Jurkat, Clone E6-1 (cell line): ENCODE results near the gene ZNF26.

Experiments
- DNase-seq: peaks from one replicate; pipeline ENCODE4 v3.0.0-alpha.2; 2011; ENCODE audit warnings: low read depth, low spot score
- H3K4me3 ChIP-seq: 2 replicates; pipeline ENCODE4 v1.5.1; 2011; ENCODE audit warnings: mild to moderate bottlenecking, low read length, control low read depth, moderate library complexity

The ZNF26 gene

DNA sequence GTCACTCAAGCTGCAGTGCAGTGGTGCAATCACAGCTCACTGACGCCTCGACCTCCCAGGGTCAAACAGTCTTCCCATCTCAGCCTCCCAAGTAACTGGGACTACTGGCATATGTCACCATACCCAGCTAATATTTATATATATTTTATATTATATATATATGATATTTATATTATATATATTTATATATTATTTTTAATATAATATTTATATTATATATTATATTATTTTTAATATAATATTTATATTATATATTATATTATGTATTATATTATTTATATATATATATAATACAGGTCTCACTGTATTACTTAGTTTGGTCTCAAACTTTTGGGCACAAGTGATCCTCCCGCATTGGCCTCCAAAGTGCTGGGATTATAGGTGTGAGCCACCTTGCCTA, 60.5 kb downstream of the ZNF26 start:
- no peak overlapping the region for H3K4me3 ChIP-seq
- no peak for DNase-seq

- H3K4me3 ChIP-seq, result no peak overlapping the region
- no peak for DNase-seq
Measured at GRCh38 chr12:133057446-133057845, 71.3 kb downstream of the ZNF26 start.

GRCh38 chr12:133058203-133059113, 72.3 kb downstream of the ZNF26 start:
- no peak for DNase-seq
- no peak overlapping the region for H3K4me3 ChIP-seq

GRCh38 chr12:133061954-133062353, 75.8 kb downstream of the ZNF26 start:
- no peak overlapping the region for H3K4me3 ChIP-seq
- no peak for DNase-seq

DNA sequence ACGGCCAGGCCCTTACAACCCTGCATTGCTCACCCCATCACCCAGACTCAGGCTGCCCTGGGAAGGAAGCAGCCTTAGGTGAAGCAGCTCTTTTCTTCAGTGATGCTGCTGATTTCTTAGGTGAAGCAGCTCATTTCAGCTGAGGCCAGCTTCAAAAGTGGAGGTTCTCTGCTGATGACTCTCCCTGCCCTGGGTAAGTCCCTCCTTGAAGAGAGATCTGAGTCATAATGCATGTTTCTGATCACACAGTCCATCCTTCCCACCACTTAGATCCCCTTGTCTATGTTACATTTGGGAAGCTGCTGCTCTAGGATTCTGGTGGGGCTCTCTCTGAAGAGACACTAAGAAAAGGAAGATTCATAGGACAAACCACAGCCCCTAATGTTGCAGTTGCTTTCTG, 77.4 kb downstream of the ZNF26 start:
- H3K4me3 ChIP-seq, result no peak overlapping the region
- no peak for DNase-seq

DNA sequence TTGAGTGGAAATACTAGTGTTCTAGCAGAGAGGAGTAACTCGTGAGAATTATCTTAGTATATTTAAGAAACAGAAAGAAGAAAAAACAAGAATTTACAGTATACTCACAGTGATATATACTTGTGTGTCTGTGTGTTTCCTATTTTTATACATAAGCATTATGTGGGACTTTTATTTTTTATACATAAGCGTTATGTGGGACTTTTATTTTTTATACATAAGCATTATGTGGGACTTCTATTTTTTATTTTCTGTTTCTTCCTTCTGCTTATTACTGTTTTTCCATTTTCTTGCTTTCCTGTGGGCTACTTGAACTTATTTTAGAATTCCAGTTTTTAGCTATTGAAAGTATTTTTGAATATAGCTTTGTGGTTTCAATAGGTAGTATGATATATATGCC, 87.7 kb downstream of the ZNF26 start:
- no peak for DNase-seq
- no peak overlapping the region for H3K4me3 ChIP-seq
